Parathyroid adenoma (tissue), 2 donors: ENCODE measurements around the gene TP53I11.

Experiments used
- H2AFZ ChIP-seq: fragments of 300-600 bp; sonication (generic); one replicate; pipeline ENCODE4 v1.7.0; 2017; ENCODE audit warnings: antibody characterized with exemption, mild to moderate bottlenecking
- H3K27ac ChIP-seq: fragments of 300-600 bp; sonication (generic); one replicate; pipeline ENCODE4 v1.7.0; 2017
- H3K27me3 ChIP-seq: fragments of 300-600 bp; sonication (generic); one replicate; pipeline ENCODE4 v1.7.0; 2017; ENCODE audit warnings: low read length; ENCODE audit not compliant: control insufficient read depth, insufficient read depth
- H3K36me3 ChIP-seq: fragments of 300-600 bp; sonication (generic); one replicate; pipeline ENCODE4 v1.7.0; 2017; ENCODE audit warnings: low read length; ENCODE audit not compliant: control insufficient read depth, insufficient read depth
- H3K4me1 ChIP-seq: fragments of 300-600 bp; sonication (generic); one replicate; pipeline ENCODE4 v1.7.0; 2017; ENCODE audit warnings: control low read depth
- H3K4me2 ChIP-seq: fragments of 300-600 bp; sonication (generic); one replicate; pipeline ENCODE4 v1.7.0; 2017; ENCODE audit warnings: low read length
- H3K4me3 ChIP-seq: fragments of 300-600 bp; sonication (generic); one replicate; pipeline ENCODE4 v1.7.0; 2017; ENCODE audit warnings: low read depth, low read length
- H3K79me2 ChIP-seq: fragments of 300-600 bp; sonication (generic); one replicate; pipeline ENCODE4 v1.7.0; 2017; ENCODE audit warnings: control low read depth
- H3K9ac ChIP-seq: fragments of 300-600 bp; sonication (generic); one replicate; pipeline ENCODE4 v1.7.0; 2017; ENCODE audit warnings: mild to moderate bottlenecking
- H3K9me3 ChIP-seq: fragments of 300-600 bp; sonication (generic); one replicate; pipeline ENCODE4 v1.7.0; 2017; ENCODE audit warnings: low read length; ENCODE audit not compliant: control insufficient read depth
- CTCF ChIP-seq: fragments of 300-600 bp; sonication (generic); IDR thresholded peaks from one replicate; pipeline ENCODE4 v1.7.0; 2017; ENCODE audit warnings: antibody characterized with exemption, mild to moderate bottlenecking
- donor health status: primary hyperparathyroidism.

Gene TP53I11

GRCh38 chr11:44903035-44903434 lies 47.6 kb downstream of the TP53I11 start:
- TF ChIP-seq CTCF, result no peak
- Histone ChIP-seq H3K79me2 (no peaks in the 10 kb centered on the region), H3K27ac (no peak overlapping the region), H3K4me1 (no peaks in the 10 kb centered on the region), H3K36me3 (no peaks in the 10 kb centered on the region), H3K9ac (no peak overlapping the region), H3K4me3 (no peak overlapping the region), H3K27me3 (no peaks in the 10 kb centered on the region), H3K9me3 (no peaks in the 10 kb centered on the region), H2AFZ (no peak overlapping the region), H3K4me2 (no peak overlapping the region)

- Histone ChIP-seq H2AFZ (no peak overlapping the region), H3K4me1 (no peaks in the 10 kb centered on the region), H3K9me3 (no peaks in the 10 kb centered on the region), H3K27me3 (no peaks in the 10 kb centered on the region), H3K27ac (no peak overlapping the region), H3K4me2 (no peak overlapping the region), H3K79me2 (no peaks in the 10 kb centered on the region), H3K36me3 (no peaks in the 10 kb centered on the region), H3K9ac (no peak overlapping the region), H3K4me3 (no peak overlapping the region)
- TF ChIP-seq CTCF, result no peak
Observed at GRCh38 chr11:44901786-44902185, 48.9 kb downstream of the TP53I11 start.

GRCh38 chr11:44901120-44901633 lies 49.5 kb downstream of the TP53I11 start:
- Histone ChIP-seq H3K27ac (no peak overlapping the region), H3K27me3 (no peaks in the 10 kb centered on the region), H3K4me2 (no peak overlapping the region), H3K36me3 (no peaks in the 10 kb centered on the region), H3K4me1 (no peaks in the 10 kb centered on the region), H3K79me2 (no peaks in the 10 kb centered on the region), H3K9ac (no peak overlapping the region), H2AFZ (no peak overlapping the region), H3K4me3 (no peak overlapping the region), H3K9me3 (no peaks in the 10 kb centered on the region)
- no peak for TF ChIP-seq CTCF

- no peaks in the 10 kb centered on the region for H3K36me3 ChIP-seq
- no peaks in the 10 kb centered on the region for H3K27me3 ChIP-seq
- H3K4me3 ChIP-seq, result no peak overlapping the region
- no peaks in the 10 kb centered on the region for H3K4me1 ChIP-seq
- H2AFZ ChIP-seq, result no peak overlapping the region
- H3K9me3 ChIP-seq, result no peaks in the 10 kb centered on the region
- H3K9ac ChIP-seq, result no peak overlapping the region
- H3K4me2 ChIP-seq, result no peak overlapping the region
- no peaks in the 10 kb centered on the region for H3K79me2 ChIP-seq
- no peak for TF ChIP-seq CTCF
- no peak overlapping the region for H3K27ac ChIP-seq
Observed at GRCh38 chr11:44899959-44900358, 50.7 kb downstream of the TP53I11 start.

GRCh38 chr11:44893846-44894617 lies 56.7 kb downstream of the TP53I11 start:
- Histone ChIP-seq H3K9ac (no peak overlapping the region), H3K27me3 (no peaks in the 10 kb centered on the region), H3K4me2 (no peak overlapping the region), H2AFZ (no peak overlapping the region), H3K79me2 (no peaks in the 10 kb centered on the region), H3K27ac (no peak overlapping the region), H3K4me1 (no peaks in the 10 kb centered on the region), H3K4me3 (no peak overlapping the region), H3K9me3 (no peaks in the 10 kb centered on the region), H3K36me3 (no peaks in the 10 kb centered on the region)
- TF ChIP-seq CTCF, result peak; percentile 26
